Measurements from ENCODE around the gene BLMH. TPM values are rescaled to one million over a fixed set of nuclear protein-coding genes. Genes with fewer than 3 reads are reported as not detected.

The BLMH gene
- total and polyA plus RNA-seq, 9 of the 15 experiments (the other 6 are each of a cell fraction or from before 2014, with no cell fraction given): 26.0 to 118 (median 67.3) TPM

DNA sequence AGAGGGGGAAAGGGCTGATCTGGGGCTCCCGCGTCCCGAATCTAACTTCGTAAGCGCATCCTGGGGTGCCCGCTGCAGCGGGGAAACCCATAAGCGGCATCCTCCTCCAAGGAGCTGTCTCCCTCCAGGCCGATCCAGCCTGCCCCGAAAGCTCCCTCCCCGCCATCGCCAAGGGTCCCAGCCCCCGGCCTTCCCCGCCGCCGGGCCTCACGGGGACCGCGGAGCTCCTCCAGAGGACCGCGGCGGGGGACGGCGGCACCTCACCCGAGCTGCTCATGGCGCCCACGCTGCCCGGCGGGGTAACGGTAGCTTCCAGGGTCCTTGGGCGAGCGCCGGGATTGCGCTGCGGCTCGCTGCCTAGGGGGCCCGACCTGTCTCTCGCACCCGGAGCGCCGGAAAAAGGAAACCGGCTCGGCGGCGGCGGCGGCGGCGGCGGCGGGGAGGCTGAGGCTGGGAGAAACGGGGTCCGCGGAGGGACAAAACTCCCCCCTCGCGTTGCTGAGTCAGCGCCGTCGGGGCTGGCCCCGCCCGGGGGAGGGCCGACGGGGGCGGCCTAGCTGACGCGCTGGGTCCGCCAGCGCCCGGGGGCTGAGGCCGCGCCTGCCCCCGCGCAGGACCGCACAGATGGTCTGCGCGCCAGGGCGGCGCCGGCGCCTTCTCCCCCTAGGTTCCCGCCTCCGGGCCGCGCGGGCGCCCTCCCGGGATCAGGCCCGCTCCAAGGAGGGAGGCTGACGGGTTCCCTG lies at the start of gene BLMH (continued):
- TF ChIP-seq, protein P1, sequence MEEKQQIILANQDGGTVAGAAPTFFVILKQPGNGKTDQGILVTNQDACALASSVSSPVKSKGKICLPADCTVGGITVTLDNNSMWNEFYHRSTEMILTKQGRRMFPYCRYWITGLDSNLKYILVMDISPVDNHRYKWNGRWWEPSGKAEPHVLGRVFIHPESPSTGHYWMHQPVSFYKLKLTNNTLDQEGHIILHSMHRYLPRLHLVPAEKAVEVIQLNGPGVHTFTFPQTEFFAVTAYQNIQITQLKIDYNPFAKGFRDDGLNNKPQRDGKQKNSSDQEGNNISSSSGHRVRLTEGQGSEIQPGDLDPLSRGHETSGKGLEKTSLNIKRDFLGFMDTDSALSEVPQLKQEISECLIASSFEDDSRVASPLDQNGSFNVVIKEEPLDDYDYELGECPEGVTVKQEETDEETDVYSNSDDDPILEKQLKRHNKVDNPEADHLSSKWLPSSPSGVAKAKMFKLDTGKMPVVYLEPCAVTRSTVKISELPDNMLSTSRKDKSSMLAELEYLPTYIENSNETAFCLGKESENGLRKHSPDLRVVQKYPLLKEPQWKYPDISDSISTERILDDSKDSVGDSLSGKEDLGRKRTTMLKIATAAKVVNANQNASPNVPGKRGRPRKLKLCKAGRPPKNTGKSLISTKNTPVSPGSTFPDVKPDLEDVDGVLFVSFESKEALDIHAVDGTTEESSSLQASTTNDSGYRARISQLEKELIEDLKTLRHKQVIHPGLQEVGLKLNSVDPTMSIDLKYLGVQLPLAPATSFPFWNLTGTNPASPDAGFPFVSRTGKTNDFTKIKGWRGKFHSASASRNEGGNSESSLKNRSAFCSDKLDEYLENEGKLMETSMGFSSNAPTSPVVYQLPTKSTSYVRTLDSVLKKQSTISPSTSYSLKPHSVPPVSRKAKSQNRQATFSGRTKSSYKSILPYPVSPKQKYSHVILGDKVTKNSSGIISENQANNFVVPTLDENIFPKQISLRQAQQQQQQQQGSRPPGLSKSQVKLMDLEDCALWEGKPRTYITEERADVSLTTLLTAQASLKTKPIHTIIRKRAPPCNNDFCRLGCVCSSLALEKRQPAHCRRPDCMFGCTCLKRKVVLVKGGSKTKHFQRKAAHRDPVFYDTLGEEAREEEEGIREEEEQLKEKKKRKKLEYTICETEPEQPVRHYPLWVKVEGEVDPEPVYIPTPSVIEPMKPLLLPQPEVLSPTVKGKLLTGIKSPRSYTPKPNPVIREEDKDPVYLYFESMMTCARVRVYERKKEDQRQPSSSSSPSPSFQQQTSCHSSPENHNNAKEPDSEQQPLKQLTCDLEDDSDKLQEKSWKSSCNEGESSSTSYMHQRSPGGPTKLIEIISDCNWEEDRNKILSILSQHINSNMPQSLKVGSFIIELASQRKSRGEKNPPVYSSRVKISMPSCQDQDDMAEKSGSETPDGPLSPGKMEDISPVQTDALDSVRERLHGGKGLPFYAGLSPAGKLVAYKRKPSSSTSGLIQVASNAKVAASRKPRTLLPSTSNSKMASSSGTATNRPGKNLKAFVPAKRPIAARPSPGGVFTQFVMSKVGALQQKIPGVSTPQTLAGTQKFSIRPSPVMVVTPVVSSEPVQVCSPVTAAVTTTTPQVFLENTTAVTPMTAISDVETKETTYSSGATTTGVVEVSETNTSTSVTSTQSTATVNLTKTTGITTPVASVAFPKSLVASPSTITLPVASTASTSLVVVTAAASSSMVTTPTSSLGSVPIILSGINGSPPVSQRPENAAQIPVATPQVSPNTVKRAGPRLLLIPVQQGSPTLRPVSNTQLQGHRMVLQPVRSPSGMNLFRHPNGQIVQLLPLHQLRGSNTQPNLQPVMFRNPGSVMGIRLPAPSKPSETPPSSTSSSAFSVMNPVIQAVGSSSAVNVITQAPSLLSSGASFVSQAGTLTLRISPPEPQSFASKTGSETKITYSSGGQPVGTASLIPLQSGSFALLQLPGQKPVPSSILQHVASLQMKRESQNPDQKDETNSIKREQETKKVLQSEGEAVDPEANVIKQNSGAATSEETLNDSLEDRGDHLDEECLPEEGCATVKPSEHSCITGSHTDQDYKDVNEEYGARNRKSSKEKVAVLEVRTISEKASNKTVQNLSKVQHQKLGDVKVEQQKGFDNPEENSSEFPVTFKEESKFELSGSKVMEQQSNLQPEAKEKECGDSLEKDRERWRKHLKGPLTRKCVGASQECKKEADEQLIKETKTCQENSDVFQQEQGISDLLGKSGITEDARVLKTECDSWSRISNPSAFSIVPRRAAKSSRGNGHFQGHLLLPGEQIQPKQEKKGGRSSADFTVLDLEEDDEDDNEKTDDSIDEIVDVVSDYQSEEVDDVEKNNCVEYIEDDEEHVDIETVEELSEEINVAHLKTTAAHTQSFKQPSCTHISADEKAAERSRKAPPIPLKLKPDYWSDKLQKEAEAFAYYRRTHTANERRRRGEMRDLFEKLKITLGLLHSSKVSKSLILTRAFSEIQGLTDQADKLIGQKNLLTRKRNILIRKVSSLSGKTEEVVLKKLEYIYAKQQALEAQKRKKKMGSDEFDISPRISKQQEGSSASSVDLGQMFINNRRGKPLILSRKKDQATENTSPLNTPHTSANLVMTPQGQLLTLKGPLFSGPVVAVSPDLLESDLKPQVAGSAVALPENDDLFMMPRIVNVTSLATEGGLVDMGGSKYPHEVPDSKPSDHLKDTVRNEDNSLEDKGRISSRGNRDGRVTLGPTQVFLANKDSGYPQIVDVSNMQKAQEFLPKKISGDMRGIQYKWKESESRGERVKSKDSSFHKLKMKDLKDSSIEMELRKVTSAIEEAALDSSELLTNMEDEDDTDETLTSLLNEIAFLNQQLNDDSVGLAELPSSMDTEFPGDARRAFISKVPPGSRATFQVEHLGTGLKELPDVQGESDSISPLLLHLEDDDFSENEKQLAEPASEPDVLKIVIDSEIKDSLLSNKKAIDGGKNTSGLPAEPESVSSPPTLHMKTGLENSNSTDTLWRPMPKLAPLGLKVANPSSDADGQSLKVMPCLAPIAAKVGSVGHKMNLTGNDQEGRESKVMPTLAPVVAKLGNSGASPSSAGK (IDR thresholded peaks at IDR 0.05): peak; percentile 57; the same call in 1 of the 2 replicates
- TF ChIP-seq NFXL1 (CRISPR knock-in tag; IDR thresholded peaks at IDR 0.05): no peak
- TF ChIP-seq ATF3 (IDR thresholded peaks at IDR 0.05): 0 out of 2 replicates have a peak, but pooled peaks have one; percentile 28
- no peak for TF ChIP-seq ATF3 (CRISPR knock-in tag; conservative IDR thresholded peaks at IDR 0.05)
- peak; percentile 27; the same call in 1 of the 2 replicates for TF ChIP-seq NCOR1 (IDR thresholded peaks at IDR 0.05)
- TF ChIP-seq ATF7 (IDR thresholded peaks at IDR 0.05): peak; percentile 85
- TF ChIP-seq RBBP5 (IDR thresholded peaks at IDR 0.05; ENCODE audit: borderline replicate concordance, insufficient read depth, low read length, poor library complexity, severe bottlenecking): peak; percentile 82
- no peak; the same call in 1 of the 2 replicates for TF ChIP-seq TEAD4 (IDR thresholded peaks at IDR 0.05; ENCODE audit: low read length)
- TF ChIP-seq TEAD4 (CRISPR knock-in tag; IDR thresholded peaks at IDR 0.05; ENCODE audit: borderline replicate concordance): no peak
- no peak for TF ChIP-seq PRPF4 (IDR thresholded peaks at IDR 0.05; ENCODE audit: insufficient read depth, low read depth, low read length, poor library complexity, severe bottlenecking)
- no peak for TF ChIP-seq HNRNPK (IDR thresholded peaks at IDR 0.05; ENCODE audit: low read depth, low read length, poor library complexity, severe bottlenecking)
- no peak for TF ChIP-seq ZBTB1 (CRISPR knock-in tag; IDR thresholded peaks at IDR 0.05; ENCODE audit: borderline replicate concordance, low read depth)
- peak; percentile 32 for TF ChIP-seq U2AF1 (optimal IDR thresholded peaks at IDR 0.05; ENCODE audit: low read depth, low read length)
- no peak for TF ChIP-seq STAG1 (CRISPR knock-in tag; IDR thresholded peaks at IDR 0.05; ENCODE audit: borderline replicate concordance)

Data from K562 (cell line).